Endothelial cell of umbilical vein (primary cell): ENCODE measurements around the gene FOXP1. TPM values are rescaled to one million over a fixed set of nuclear protein-coding genes. Genes with fewer than 3 reads are reported as not detected.

Source experiments
- BruUV-seq: library from RNA; stranded (reverse); fragments of 400-500 nt; replicated peaks from 2 replicates; lab custom pipeline; 2021; lab: Mats Ljungman, UMichigan
- CTCF ChIA-PET: fragments of 300-600, 350-600 bp; sonication (Branson Sonifier 250); formaldehyde crosslinking; loops from one replicate; lab custom pipeline; 2021; ENCODE audit warnings: antibody characterized with exemption, inconsistent platforms; lab: Charles Lee
- POLR2A ChIA-PET: fragments of 300-600, 350-600 bp; sonication (Branson Sonifier 250); formaldehyde crosslinking; loops from one replicate; lab custom pipeline; 2021; ENCODE audit warnings: antibody characterized with exemption, inconsistent platforms; lab: Charles Lee
- DNase-seq: peaks from one replicate; pipeline ENCODE4 v3.0.0-alpha.2; 2011; ENCODE audit warnings: low read depth, low spot score
- FAIRE-seq: peaks from 2 replicates; lab custom pipeline; 2011; peaks lifted over from hg19 to GRCh38; lab: Jason Lieb, UNC
- H2AFZ ChIP-seq: 2 replicates; pipeline ENCODE4 v1.6.0; 2012; ENCODE audit warnings: low read depth, low read length, control low read depth, inconsistent platforms
- H3K27ac ChIP-seq: 2 replicates; pipeline ENCODE4 v1.5.1; 2011; ENCODE audit warnings: low read depth, mild to moderate bottlenecking, control low read depth, low read length, moderate library complexity; ENCODE audit not compliant: insufficient read depth
- H3K27me3 ChIP-seq, 2 experiments: 2 replicates each; pipeline versions ENCODE4 v1.6.0 to v1.6.1; 2011; ENCODE audit warnings: low read length in 2 of 2, mixed read lengths in 1 of 2; ENCODE audit not compliant: control insufficient read depth in 2 of 2, insufficient read depth in 2 of 2
- H3K36me3 ChIP-seq, 2 experiments: 2 replicates in 1 of 2; 3 replicates in 1 of 2; pipeline ENCODE4 v1.5.1; 2011; ENCODE audit warnings: low read length in 2 of 2, mild to moderate bottlenecking in 1 of 2, moderate library complexity in 1 of 2; ENCODE audit not compliant: control insufficient read depth in 2 of 2, insufficient read depth in 2 of 2; ENCODE audit errors: extremely low read depth in 1 of 2
- H3K4me1 ChIP-seq: 3 replicates; pipeline ENCODE4 v1.5.1; 2011; ENCODE audit warnings: mild to moderate bottlenecking, low read length; ENCODE audit not compliant: control insufficient read depth, insufficient read depth; ENCODE audit errors: extremely low read depth
- H3K4me2 ChIP-seq: 2 replicates; pipeline ENCODE4 v1.6.1; 2011; ENCODE audit warnings: low read length, control low read depth, mixed read lengths; ENCODE audit not compliant: insufficient read depth
- H3K4me3 ChIP-seq, 3 experiments: fragments of 200-600 bp in 1 of 3; sonication (generic), shearing (Covaris generic) in 1 of 3; replicated peaks in 1 of 3; 2 replicates each; pipeline ENCODE4 v1.5.1; 2011 to 2016; ENCODE audit warnings: control low read depth in 3 of 3, low read length in 3 of 3, mild to moderate bottlenecking in 2 of 3, inconsistent platforms in 1 of 3, low read depth in 1 of 3, moderate library complexity in 1 of 3; ENCODE audit not compliant: insufficient read depth in 1 of 3
- H3K79me2 ChIP-seq: 2 replicates; pipeline ENCODE4 v1.6.0; 2012; ENCODE audit warnings: low read length, inconsistent platforms; ENCODE audit not compliant: control insufficient read depth, insufficient read depth
- H3K9ac ChIP-seq: replicated peaks from 2 replicates; pipeline ENCODE3; 2011; ENCODE audit warnings: low read length, control low read depth; ENCODE audit not compliant: insufficient read depth; ENCODE audit errors: extremely low read depth
- H3K9me1 ChIP-seq: replicated peaks from 3 replicates; pipeline ENCODE4 v1.6.0; 2011; ENCODE audit warnings: mild to moderate bottlenecking, low read length; ENCODE audit not compliant: control insufficient read depth, insufficient read depth; ENCODE audit errors: extremely low read depth
- H3K9me3 ChIP-seq: replicated peaks from 2 replicates; pipeline ENCODE4 v1.5.1; 2012; ENCODE audit warnings: low read length, inconsistent platforms; ENCODE audit not compliant: control insufficient read depth, insufficient read depth
- H4K20me1 ChIP-seq: replicated peaks from 2 replicates; pipeline ENCODE3; 2011; ENCODE audit warnings: mild to moderate bottlenecking, low read length; ENCODE audit not compliant: control insufficient read depth, insufficient read depth; ENCODE audit errors: extremely low read depth
- EZH2 ChIP-seq: IDR thresholded peaks from 2 replicates; pipeline ENCODE4 v1.6.1; 2012; ENCODE audit warnings: borderline replicate concordance, low read depth, mild to moderate bottlenecking, moderate library complexity, low read length, inconsistent platforms; ENCODE audit not compliant: severe bottlenecking
- FOS ChIP-seq: IDR thresholded peaks from 2 replicates; pipeline ENCODE4 v1.6.1; 2011; ENCODE audit warnings: mild to moderate bottlenecking, low read length, moderate library complexity, borderline replicate concordance; ENCODE audit not compliant: insufficient read depth
- JUN ChIP-seq: IDR thresholded peaks from 2 replicates; pipeline ENCODE4 v1.6.1; 2011; ENCODE audit warnings: borderline replicate concordance, low read depth; ENCODE audit not compliant: insufficient read length, insufficient read depth
- POLR2A ChIP-seq: IDR thresholded peaks from 2 replicates; pipeline ENCODE4 v1.6.1; 2012; ENCODE audit warnings: low read depth, mild to moderate bottlenecking, control low read depth, low read length
- dilution Hi-C: fragments of 300-500 bp; cut with MboI; formaldehyde crosslinking; loops from one replicate; pipeline ENCODE4 v1.15.0; 2019; ENCODE audit warnings: low sequenced_read_pairs; ENCODE audit not compliant: extremely low pct_ligation_motif_present
- intact Hi-C: fragments of 100-400 bp; cut with micrococcal nuclease; formaldehyde crosslinking; loops from one replicate; pipeline ENCODE4 v1.10.0; 2022
- polyA plus RNA-seq, 4 experiments: library from polyadenylated mRNA; depleted of rRNA in 3 of 4; stranded (reverse) in 3 of 4; unstranded in 1 of 4; fragments of >200 nt; gene quantifications; 2 replicates each; pipeline versions ENCODE4 v1.2.1 to v1.2.3, GENCODE V29; 2011 to 2012; ENCODE audit warnings: missing spikeins in 1 of 4
- total RNA-seq: library from RNA; stranded (reverse); gene quantifications from 2 replicates; pipeline ENCODE4 v1.2.3, GENCODE V29; 2021
- TF ChIP-seq, protein P1 (sequence below), 2 donors: IDR thresholded peaks; 1 replicate in 1 of 2; 2 replicates in 1 of 2; pipeline ENCODE4 v1.5.1; 2011; ENCODE audit warnings: low read length in 2 of 2, mild to moderate bottlenecking in 2 of 2, moderate library complexity in 2 of 2, control low read depth in 1 of 2, inconsistent platforms in 1 of 2, low read depth in 1 of 2; ENCODE audit not compliant: insufficient read depth in 1 of 2; ENCODE audit errors: extremely low read depth in 1 of 2
- TF ChIP-seq, protein P2 (sequence below): IDR thresholded peaks from 2 replicates; pipeline ENCODE4 v1.6.1; 2011; ENCODE audit not compliant: insufficient read depth, insufficient read length

Gene FOXP1
- total and polyA plus RNA-seq, 2 donors (not counting 3 experiments of a cell fraction or from before 2014, with no cell fraction given), result 41.0 to 107 TPM

DNA sequence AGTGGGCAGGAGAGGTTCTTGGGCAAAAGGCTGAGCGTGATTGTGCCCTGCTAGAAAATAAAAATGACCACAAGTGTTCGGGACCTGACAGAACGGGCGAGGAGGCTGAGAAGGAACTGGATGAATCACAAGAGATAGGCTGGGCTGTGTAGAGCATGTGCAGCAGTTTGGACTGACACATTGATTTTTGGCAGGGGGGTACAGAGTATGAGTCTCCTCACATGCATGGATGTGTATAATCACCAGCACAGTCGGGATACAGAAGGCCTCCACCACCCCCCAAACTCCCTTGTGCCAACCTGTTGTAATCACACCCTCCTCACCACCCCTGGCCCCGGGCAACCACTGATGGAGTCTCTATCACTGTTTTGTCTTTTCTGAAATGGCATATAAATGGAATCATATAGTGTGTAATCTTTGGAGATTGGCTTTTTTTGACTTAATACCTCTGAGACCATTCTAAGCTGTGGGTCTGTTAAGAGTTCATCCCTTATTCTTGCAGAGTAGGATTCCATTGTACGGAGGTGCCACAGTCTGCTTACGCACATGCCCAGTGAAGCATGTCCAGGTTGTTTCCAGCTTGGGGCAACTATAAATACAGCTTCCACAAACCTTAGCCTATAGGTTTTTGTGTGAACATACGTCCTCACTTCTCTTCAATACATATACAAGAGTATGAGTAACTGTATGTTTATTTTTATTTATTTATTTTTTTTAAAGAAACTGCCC, 438.8 kb downstream of the FOXP1 start:
- Histone ChIP-seq H3K4me1 (peaks cover 4% of the 10 kb centered on the region), H3K27me3 (no peaks in the 10 kb centered on the region), H3K9ac (no peak overlapping the region), H2AFZ (no peak overlapping the region), H3K79me2 (no peaks in the 10 kb centered on the region), H3K4me2 (no peak overlapping the region), H3K9me1 (no peaks in the 10 kb centered on the region), H3K9me3 (no peaks in the 10 kb centered on the region), H3K36me3 (no peaks in the 10 kb centered on the region), H4K20me1 (no peaks in the 10 kb centered on the region), H3K27ac (no peak overlapping the region), H3K4me3 (no peak overlapping the region)
- intact Hi-C loops, result no loop called here
- CTCF ChIA-PET, result interaction anchor here (2.4 kb wide), 1 partner anchor 8 kb away, joined by 6 read pairs; no protein-coding TSS in a partner anchor
- no TSS peak for BruUV-seq
- DNase-seq (no peak), FAIRE-seq (no peak)
- POLR2A ChIA-PET, result no interaction called here
- TF ChIP-seq POLR2A, result no peak
- no peak for TF ChIP-seq JUN
- no peak for TF ChIP-seq FOS
- TF ChIP-seq, protein P1, sequence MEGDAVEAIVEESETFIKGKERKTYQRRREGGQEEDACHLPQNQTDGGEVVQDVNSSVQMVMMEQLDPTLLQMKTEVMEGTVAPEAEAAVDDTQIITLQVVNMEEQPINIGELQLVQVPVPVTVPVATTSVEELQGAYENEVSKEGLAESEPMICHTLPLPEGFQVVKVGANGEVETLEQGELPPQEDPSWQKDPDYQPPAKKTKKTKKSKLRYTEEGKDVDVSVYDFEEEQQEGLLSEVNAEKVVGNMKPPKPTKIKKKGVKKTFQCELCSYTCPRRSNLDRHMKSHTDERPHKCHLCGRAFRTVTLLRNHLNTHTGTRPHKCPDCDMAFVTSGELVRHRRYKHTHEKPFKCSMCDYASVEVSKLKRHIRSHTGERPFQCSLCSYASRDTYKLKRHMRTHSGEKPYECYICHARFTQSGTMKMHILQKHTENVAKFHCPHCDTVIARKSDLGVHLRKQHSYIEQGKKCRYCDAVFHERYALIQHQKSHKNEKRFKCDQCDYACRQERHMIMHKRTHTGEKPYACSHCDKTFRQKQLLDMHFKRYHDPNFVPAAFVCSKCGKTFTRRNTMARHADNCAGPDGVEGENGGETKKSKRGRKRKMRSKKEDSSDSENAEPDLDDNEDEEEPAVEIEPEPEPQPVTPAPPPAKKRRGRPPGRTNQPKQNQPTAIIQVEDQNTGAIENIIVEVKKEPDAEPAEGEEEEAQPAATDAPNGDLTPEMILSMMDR (IDR thresholded peaks at IDR 0.05; ENCODE audit: extremely low read depth in 1 of 2, insufficient read depth in 1 of 2, low read depth in 1 of 2, low read length in 2 of 2), result no peak
- TF ChIP-seq EZH2, result no peak
- TF ChIP-seq, protein P2, sequence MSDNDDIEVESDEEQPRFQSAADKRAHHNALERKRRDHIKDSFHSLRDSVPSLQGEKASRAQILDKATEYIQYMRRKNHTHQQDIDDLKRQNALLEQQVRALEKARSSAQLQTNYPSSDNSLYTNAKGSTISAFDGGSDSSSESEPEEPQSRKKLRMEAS, result no peak
- dilution Hi-C loops, result no loop called here
